ENCODE data around the gene TAOK1.

The TAOK1 gene

GRCh38 chr17:29585080-29585751 is 195.1 kb downstream of the TAOK1 start:
- DNase-seq, result peak in 6 of 42 donors; percentile 14 to 52 (median 32)
- intact Hi-C loops (cut with DNase I), result no loop called here

GRCh38 chr17:29586676-29587469 is 196.7 kb downstream of the TAOK1 start:
- peak in 1 of 42 donors; percentile 16 for DNase-seq
- intact Hi-C loops (cut with DNase I), result no loop called here

- intact Hi-C loops (cut with DNase I), result no loop called here
- DNase-seq, result peak in 1 of 42 donors; percentile 8
Measured at GRCh38 chr17:29587591-29587990, 197.4 kb downstream of the TAOK1 start.

GRCh38 chr17:29588017-29588561 is 197.9 kb downstream of the TAOK1 start:
- intact Hi-C loops (cut with DNase I), result no loop called here
- peak in 1 of 42 donors; percentile 16 for DNase-seq

- DNase-seq, result peak in 29 of 42 donors; percentile 55 to 82 (median 65)
- intact Hi-C loops (cut with DNase I), result no loop called here
Measured at GRCh38 chr17:29588562-29589411, 198.6 kb downstream of the TAOK1 start.

GRCh38 chr17:29589524-29590410 is 199.6 kb downstream of the TAOK1 start, which contains the start of gene GIT1:
Gene GIT1, minus strand, starts transcription at chr17:29589648. Its CDS starts 270 bp downstream, at chr17:29589378.
- DNase-seq, result peak; percentile 63 to 95 (median 89)
- intact Hi-C loops (cut with DNase I), result no loop called here

GRCh38 chr17:29590411-29591145 is 200.4 kb downstream of the TAOK1 start:
- intact Hi-C loops (cut with DNase I), result no loop called here
- DNase-seq, result peak in 33 of 42 donors; percentile 54 to 87 (median 72)

- intact Hi-C loops (cut with DNase I), result no loop called here
- peak in 36 of 42 donors; percentile 56 to 85 (median 71) for DNase-seq
Measured at GRCh38 chr17:29591146-29591736, 201.1 kb downstream of the TAOK1 start.

GRCh38 chr17:29591737-29592608 is 201.8 kb downstream of the TAOK1 start:
- intact Hi-C loops (cut with DNase I), result no loop called here
- DNase-seq, result peak; percentile 83 to 98 (median 94)

GRCh38 chr17:29592850-29593551 is 202.8 kb downstream of the TAOK1 start, which contains the start of gene ANKRD13B:
Gene ANKRD13B, plus strand, starts transcription at chr17:29593132. Its CDS starts 490 bp downstream, at chr17:29593622.
- intact Hi-C loops (cut with DNase I), result no loop called here
- peak in 39 of 42 donors; percentile 61 to 92 (median 82) for DNase-seq

- peak in 14 of 42 donors; percentile 24 to 69 (median 32) for DNase-seq
Measured at GRCh38 chr17:29593591-29594518, 203.7 kb downstream of the TAOK1 start.

GRCh38 chr17:29594519-29595090 is 204.4 kb downstream of the TAOK1 start:
- intact Hi-C loops (cut with DNase I), result no loop called here
- peak in 7 of 42 donors; percentile 2 to 16 (median 7) for DNase-seq

More at GRCh38 chr17:29593591-29594518, 203.7 kb downstream of the TAOK1 start:
- intact Hi-C loops (cut with DNase I), result no loop called here

- intact Hi-C loops (cut with DNase I), result no loop called here
- peak in 3 of 42 donors; percentile 3 to 7 (median 4) for DNase-seq
Measured at GRCh38 chr17:29595107-29595942, 205.2 kb downstream of the TAOK1 start.
